DMS153 (cell line): Measurements from ENCODE around the gene POLR1B.
A peak's percentile ranks its signal among the peaks of the same experiment; 100 is the strongest.
"Not testable (repeated sequence)": the region's sequence is repeated elsewhere in the genome, so short reads cannot be mapped to it uniquely, and the experiment has no call there.

Experiments used
- DNase-seq: peaks from one replicate; lab custom pipeline; 2025; lab: John Stamatoyannopoulos, UW

Gene POLR1B

DNA sequence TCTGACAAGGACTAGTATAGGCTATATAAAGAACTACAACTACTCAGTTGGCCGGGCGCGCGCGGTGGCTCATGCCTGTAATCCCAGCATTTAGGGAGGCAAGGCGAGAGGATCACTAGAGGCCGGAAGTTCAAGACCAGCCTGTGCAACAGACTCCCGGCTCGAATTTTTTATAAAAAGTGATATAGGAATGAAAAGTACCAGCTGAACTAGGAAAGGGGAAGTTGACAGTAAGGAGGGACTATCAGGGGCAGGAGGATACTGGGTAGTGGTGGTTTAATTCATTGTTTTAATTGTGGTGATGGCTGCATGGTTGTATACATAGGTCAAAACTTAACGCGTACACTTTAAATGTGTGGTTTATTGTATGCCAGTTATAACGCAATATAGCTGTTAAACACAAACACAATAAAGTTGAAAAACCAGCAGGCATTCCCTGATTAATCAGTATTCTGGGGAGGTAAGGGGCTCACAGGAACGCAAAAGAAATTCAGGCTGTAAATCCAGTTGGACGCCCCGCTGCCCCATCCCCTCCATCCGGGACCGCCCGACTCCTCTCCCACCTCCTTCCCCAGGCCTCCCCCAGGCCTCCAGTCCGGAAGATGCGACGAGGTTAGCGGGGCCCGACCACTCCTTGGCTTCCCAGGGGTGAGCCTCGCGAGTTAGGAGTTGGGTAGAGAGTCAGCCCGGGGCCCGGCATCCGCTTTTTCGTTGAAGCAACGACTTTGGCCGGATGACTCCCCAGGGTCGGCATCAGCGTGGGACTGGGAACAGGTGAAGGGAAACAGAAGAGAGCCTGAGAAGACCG is 746 bp upstream of the POLR1B start:
- DNase-seq: peak; percentile 57

DNA sequence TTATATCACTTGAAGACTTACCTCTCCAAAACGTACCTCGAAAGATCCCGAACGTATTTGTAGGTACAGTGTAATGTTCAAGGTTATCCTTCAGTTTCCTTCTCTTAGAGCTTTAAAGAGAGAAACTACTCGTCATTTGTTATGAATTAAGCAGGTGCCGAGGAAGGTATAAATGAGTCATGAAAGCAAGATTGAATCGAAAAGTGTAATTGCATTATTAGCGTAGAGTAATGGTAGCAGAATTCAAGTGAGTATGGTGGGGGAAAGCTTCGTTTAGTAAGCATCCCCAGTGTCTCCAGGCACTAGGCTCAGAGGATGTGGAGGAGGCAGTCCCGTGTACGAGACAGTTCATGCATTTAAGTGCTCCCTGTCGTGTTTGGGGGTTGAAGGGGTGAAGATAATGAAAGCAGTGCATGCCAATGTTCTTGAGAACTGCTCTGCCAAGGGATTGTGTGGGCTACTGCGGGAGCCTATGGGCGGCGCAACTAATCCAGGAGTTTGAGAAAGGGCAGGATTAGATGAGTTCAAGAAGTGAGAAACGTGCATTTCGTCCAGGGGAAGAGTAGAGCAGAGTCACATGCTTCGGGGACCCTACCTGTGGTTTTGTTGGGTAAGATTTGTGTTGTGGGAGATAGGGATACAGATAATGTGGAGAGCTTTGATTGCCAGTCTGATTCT is 858 bp downstream of the POLR1B start:
- DNase-seq: no peak

DNA sequence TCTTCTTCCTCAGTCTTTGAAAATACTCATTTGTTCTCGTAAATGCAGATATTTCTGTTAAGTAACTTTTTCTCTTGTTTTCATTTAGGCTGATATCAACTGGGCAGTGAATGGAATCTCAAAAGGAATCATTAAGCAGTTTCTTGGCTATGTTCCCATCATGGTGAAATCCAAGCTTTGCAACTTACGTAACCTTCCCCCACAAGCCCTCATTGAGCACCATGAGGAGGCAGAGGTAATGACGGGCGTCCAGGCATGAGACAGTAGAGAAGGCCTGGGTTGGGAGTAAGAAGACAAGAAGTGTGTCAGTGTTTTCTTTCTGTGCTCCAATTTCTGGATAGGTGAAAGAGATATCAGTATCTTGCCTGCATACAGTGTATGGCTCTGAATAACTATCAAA is 5.1 kb downstream of the POLR1B start:
- DNase-seq: no peak

DNA sequence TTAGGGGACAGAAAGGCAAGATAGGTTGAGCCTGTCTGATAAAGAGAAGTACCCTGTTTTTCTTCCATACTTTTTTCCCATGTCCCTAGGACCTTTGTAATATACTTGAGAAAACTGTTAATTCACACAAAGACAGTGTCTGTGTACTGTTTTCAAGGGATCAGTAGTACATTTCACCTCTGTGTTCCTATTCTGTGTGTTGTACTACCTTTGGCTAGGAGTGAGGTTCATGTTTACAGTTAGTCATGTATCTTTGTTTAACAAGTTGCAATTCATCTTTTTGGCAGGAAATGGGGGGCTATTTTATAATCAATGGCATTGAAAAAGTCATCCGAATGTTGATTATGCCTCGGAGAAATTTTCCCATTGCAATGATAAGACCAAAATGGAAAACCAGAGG is 6.7 kb downstream of the POLR1B start:
- DNase-seq: no peak

DNA sequence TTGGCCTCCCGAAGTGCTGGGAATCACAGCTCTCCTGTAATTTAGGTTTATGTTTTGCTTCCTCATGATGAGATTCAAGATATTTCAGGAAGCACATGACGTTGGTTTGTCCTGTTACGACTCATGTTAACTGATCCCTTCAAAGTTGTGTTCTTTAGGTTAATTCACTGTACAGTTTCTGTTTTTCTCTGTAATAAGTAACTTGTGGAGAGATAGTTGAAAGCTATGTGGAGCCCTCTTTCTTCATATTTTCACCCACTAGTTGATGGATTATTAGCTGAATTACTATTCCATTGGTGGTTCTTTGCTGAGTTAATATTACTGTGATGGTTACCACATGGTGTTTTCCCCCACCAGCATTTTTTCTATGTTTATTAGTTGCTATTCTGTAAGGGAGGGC is 23.8 kb downstream of the POLR1B start:
- no peak for DNase-seq

DNA sequence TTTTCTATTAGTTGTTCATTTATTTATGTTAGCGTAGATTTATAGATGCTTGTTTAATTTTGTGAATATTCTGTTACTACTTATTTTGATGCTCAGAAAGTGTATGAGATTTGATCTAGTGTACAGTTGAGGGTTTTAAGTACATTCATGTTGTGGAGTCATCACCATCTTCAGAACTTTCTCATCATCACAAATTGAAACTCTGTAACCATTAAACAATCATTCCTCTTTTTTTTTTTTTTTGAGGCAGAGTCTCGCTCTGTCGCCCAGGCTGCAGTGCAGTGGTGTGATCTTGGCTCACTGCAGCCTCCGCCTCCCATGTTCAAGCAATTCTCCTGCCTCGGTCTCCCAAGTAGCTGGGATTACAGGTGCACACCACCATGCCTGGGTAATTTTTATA is 24.2 kb downstream of the POLR1B start:
- DNase-seq: not testable (repeated sequence)

DNA sequence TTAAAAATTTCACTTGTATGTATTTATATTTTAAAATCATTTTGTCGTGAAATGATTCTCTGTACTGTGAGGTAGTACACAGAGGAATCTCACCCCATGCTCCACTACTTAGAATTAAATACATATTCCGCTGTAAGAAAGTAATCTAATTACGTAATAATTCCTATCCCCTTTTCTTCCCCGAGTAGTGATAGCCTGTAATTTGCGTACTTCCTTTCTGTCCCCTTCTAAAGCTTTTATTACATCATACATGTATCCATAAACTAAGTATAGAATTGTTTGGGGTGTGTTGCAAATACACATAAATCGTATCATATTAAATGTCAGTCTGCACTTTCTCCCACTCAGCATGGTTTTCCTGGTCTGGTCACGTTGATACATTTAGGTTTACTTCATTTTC is 29.7 kb downstream of the POLR1B start:
- DNase-seq: no peak

DNA sequence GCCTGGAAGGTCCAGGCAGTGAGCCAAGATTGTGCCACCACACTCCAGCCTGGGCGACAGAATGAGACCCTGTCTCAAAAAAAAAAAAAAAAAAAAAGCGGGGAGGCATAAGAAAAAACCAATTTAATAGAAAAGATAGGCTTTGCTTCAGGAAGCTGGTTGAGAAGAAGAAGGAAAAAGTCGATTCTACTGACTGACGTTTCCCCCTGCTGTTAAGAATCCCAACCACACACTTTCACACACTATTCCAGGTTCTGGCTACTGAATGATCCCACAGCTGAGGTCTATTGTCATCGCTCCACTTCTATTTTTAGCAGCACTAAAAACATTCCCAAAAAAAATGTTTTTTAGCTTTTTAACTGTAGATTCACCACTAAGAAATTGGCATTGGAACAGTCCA is 35.5 kb downstream of the POLR1B start:
- DNase-seq: no peak

DNA sequence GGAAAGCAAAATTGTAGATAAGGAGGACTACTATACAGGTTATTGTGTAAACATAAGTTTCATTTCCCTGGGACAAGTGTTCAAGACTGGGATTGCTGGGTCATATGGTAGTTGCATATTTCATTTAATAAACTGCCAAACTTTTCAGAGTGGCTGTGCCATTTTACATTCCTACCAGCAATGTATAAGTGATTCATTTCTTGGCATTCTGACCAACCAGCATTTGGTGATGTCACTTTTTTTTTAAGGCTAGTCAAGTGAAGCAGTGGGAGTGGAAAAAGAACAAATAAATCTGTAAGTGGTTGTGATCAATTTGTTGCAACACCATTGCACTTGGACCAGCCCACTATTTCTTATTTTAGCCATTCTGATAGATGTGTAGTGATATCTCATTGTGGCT is 37.0 kb downstream of the POLR1B start:
- no peak for DNase-seq

DNA sequence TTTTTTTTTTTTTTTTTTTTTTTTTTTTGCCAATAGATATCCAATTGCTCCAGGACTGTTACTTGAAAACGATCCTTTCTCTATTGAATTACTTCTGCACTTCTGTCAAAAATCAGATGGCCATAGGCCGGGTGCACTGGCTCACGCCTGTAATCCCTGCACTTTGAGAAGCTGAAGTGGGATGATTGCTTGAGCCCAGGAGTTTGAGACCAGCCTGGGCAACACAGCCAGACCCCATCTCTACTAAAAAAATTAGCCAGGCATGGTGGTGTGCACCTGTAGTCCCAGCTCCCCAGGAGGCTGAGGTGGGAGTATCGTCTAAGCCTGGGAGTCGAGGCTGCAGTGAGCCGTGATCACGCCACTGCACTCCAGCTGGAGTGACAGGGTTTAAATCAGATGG is 37.8 kb downstream of the POLR1B start:
- no peak for DNase-seq

DNA sequence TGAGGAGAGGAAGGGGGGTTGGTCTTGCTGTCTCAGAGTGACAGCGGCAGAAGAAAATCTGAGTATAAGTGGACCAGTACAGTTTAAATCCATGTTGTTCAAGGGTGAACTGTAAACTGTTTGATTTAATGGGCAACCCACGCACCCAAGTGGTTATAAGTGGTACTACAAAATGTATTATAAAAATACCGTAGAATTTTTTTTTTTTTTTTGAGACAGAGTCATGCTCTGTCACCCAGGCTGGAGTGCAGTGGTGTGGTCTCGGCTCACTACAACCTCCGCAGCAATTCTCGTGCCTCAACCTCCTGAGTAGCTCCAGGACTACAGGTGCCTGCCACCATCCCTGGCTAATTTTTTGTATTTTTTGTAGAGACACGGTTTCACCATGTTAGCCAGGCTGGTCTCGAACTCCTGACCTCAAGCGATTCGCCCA is 40.1 kb downstream of the POLR1B start:
- peak; percentile 34 for DNase-seq

DNA sequence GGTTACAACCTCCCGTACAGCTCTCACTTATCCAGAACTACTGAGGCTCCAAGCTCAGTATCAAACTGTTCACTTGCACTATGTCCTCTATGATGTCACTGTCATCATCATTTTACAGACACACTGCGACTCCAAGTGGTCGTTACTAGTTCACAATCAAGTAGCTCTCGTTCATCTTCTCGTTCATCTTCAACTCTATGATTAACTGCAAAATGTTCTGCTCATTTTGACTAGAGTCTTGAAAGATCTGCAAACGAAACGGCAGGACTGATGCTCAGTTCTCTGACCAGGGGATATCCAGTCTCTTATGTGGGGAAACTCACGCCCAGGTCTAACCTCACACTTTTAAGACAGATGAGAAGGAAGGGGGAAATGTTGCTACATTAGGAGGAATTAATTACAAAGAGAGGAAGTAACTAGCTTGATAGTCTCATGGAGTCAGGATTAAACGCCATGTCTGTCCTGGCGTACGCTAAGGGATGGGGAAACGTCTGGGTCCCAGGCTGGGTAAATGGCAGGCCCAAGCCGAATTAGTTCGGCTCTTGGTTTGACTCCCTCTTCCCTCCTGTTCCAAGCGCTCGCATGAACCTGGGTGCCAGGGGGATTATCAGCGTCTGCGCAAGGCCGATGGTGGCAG is 41.4 kb downstream of the POLR1B start:
- DNase-seq: peak; percentile 27

DNA sequence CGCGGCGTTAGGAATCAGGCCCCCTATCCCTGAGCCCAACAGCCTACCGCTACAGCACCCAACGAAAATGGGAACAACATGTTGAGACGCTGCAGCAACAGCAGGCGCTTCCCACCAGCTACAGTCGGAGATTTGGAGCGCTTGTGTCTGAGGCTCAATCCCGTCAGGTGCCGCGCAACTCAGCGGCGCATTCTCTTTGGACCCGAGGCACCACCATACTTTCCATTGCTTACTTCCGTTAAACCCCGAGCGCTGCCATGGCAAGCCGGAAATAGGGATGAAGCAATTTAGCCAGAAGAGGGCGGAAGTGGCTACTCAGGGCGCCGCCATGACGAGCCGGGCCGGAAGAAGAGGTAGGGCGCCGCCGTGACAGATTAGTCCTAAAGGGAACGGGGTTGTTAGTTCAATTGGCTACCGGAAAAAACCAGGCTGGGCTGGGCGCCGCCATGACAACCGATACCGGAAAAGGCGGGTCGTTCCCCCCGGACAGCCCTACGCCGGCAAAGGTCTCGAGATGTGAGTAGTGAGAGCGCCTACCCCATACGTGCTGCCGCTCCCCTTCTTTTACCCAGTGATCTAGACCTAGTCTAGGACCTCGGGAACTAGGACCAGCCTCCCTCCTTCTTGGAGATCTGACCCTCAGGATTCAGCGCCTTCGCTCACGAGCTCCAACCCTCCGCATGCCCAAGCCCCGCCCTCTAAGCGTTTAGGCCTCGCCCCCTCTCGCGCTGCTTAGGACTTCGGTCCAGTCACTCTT is 42.0 kb downstream of the POLR1B start, which contains the start of gene CHCHD5:
Gene CHCHD5, plus strand, starts transcription at position 476 of the 757 bp plus-strand sequence. Its CDS starts 39 bp downstream, at position 515.
- DNase-seq: peak; percentile 95

DNA sequence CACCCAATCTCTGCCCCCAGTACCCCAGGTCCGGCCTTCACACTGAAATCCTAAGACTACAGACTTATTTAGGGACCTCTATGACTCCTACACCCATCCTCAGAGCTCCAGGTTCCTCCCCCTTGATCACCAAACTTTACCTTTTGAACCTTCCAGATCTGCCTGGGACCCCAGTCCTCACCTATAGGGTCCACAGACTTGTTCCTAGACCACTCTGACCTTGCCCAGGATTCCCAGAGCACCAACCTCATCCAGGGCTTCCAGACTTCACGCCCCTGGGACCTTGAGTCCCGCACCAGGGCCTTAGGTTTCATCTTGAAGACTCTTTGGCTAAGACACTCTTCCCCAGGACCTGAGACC is 42.6 kb downstream of the POLR1B start:
- no peak for DNase-seq

DNA sequence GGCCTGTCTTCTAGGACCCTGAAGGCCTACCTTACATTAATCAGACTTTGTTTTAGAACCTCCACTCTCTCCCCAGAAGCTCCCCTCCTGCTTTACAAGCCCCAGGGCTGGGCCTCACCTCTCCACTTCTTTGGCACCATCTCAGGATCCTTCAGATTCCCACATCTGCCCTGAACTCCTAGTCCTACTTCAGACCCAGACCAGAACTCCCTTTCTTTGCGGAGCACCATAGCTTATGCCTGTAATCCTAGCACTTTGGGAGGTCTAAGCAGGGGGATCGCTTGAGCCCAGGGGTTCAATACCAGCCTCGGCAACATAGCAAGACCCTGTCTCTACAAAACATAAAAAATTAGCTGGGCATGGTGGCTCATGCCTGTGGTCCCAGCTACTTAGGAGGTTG is 43.1 kb downstream of the POLR1B start:
- no peak for DNase-seq

DNA sequence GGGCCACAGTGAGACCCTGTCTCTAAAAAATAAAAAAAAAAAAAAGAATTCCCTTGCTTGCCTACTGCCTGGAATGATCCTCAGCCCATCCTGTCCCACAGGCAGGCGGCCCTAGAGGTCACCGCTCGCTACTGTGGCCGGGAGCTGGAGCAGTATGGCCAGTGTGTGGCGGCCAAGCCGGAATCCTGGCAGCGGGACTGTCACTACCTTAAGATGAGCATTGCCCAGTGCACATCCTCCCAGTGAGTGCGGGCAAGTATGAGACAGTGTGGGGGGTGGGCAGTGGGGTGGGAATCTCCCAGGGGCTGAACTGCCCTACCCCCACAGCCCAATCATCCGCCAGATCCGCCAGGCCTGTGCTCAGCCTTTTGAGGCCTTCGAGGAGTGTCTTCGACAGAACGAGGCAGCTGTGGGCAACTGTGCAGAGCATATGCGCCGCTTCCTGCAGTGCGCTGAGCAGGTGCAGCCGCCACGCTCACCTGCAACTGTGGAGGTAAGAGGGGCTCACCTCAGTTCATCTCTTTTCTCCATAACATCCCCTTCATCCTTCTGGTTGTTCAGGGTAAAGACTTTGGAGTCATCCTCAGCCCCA is 43.7 kb downstream of the POLR1B start:
- no peak for DNase-seq

DNA sequence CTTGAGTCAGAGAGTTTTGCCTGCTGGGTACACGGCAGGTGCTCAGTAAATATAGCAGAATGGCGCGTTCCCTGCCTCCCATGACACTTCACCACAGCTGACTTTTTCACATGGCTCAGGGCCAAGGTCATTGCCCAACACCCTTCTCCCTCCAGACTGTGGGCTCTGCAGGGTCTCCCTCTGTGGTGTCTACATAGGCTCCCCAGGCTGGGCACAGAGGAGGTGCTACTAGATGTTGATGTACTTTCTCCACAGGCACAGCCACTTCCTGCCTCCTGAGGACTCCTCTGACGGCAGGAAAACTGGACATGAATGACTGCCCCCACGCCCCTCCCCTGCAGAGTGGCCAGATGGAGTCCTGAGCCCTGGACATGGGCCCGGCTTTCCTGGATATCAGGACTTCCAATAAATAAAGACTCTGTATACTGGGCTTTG is 46.4 kb downstream of the POLR1B start:
- DNase-seq: no peak

DNA sequence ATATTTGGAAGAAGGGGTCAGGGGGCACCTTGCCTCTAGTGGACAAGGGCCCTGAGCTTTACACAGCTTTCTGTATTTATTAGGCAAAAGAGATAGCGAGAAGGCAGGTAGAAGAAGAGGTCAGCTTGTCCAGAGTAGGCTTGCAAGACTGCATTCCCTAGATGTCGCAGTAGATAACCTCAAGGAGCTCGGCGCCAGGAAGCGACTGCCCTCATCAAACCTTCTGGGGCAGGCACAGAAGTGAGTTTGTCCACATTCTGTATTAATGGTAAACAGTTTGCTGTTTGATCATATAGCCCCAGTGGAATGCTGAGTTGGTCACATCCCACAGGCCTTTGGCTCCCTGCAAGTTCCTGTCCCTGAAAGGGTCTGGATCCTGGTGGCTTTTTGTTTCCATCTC is 49.1 kb downstream of the POLR1B start:
- no peak for DNase-seq

DNA sequence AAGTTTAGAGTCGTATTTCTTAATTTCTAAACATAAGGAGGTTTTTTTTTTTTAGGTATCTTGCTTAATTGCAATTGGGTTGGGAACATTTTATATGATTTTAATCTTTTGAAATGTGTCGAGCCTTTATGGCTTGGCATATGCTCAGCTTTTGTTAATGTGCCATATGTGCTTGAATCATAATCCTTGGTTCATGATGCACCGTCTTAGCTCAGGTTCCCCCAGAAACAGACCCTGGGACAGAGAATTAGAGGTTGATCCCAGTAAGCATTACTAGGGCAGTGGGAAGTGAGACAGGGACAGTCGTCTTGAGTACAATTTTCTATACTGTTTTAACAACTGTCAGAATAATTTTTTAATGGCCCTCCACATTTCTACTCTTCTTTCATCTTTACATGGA is 51.5 kb downstream of the POLR1B start:
- no peak for DNase-seq

DNA sequence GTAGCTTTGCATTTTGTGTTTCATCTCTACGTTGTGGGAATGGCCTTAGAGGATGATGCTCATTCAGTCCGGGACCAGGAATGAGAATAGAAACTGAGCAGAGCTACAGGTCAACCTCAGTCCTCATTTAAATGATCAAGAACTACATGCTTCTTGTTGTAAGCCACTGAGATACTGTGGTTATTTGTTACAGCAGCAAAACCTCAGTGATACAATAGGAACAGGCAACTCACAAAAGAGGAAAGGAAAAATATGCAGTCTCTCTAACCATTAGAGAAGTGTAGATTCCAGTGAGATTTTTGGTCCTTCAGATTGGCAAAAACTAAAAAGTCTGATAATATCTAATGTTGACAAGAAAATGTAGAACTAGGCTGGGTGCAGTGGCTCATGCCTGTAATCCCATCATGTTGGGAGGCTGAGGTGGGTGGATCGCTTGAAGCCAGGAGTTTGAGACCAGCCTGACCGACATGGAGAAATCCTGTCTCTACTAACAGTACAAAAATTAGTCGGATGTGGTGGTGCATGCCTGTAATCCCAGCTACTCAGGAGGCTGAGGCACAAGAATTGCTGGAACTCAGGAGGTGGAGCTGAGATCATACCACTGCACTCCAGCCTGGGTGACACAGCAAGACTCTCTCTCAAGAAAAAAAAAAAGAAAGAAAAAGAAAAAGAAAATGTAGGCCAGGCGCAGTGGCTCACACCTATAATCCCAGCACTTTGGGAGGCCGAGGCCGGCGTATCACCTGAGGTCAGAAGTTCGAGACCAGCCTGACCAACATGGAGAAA is 55.5 kb downstream of the POLR1B start:
- DNase-seq: no peak

DNA sequence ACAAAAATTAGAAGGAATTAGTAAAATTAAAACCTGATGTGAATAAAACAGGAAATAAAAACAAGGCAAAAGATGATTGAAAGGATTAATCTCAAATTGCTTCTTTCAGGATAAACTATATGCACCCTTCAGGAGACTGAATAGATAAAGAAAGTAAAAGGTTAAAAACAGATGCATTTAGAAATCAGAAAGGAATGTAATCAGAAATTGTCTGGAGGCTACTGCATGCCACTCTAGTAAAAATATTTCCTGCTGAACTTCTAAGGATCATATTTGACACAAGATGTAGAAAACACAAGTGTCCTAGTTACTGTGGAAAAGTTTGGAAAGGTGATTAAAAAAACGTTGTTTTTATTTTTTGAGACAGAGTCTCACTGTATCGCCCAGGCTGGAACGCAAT is 58.4 kb downstream of the POLR1B start:
- DNase-seq: no peak
